Fibroblast of lung (primary cell): Measurements from ENCODE around the gene MYBPH. TPM values are rescaled to one million over a fixed set of nuclear protein-coding genes. Genes with fewer than 3 reads are reported as not detected.

Source experiments
- DNase-seq, 2 donors: peaks; one replicate each; pipeline versions ENCODE4 v3.0.0 to v3.0.0-alpha.2; 2010; ENCODE audit warnings: low read depth in 2 of 2
- H2AFZ ChIP-seq: 2 replicates; pipeline ENCODE4 v1.5.1; 2012; ENCODE audit warnings: low read length, control low read depth, inconsistent platforms
- H3K27ac ChIP-seq: 2 replicates; pipeline ENCODE4 v1.5.1; 2011; ENCODE audit warnings: low read length, control low read depth; ENCODE audit not compliant: insufficient read depth
- H3K27me3 ChIP-seq: 2 replicates; pipeline ENCODE4 v1.5.1; 2011; ENCODE audit warnings: mild to moderate bottlenecking, low read length; ENCODE audit not compliant: control insufficient read depth, insufficient read depth
- H3K36me3 ChIP-seq: 2 replicates; pipeline ENCODE4 v1.5.1; 2011; ENCODE audit warnings: low read length; ENCODE audit not compliant: control insufficient read depth, insufficient read depth
- H3K4me1 ChIP-seq: 2 replicates; pipeline ENCODE4 v1.5.1; 2011; ENCODE audit warnings: low read length; ENCODE audit not compliant: control insufficient read depth, insufficient read depth; ENCODE audit errors: extremely low read depth
- H3K4me2 ChIP-seq: 2 replicates; pipeline ENCODE4 v1.5.1; 2011; ENCODE audit warnings: low read length, control low read depth; ENCODE audit not compliant: insufficient read depth; ENCODE audit errors: extremely low read depth
- H3K4me3 ChIP-seq, 4 experiments: fragments of 200-600 bp in 1 of 4; sonication (generic) in 1 of 4; replicated peaks in 1 of 4; 2 replicates each; pipeline ENCODE4 v1.5.1; 2011 to 2016; ENCODE audit warnings: low read length in 4 of 4, low read depth in 3 of 4, mild to moderate bottlenecking in 3 of 4, control low read depth in 2 of 4, inconsistent platforms in 1 of 4, mixed read lengths in 1 of 4; ENCODE audit not compliant: insufficient read depth in 1 of 4; ENCODE audit errors: control extremely low read depth in 1 of 4
- H3K79me2 ChIP-seq: 2 replicates; pipeline ENCODE4 v1.5.1; 2012; ENCODE audit warnings: mild to moderate bottlenecking, low read length, inconsistent platforms; ENCODE audit not compliant: control insufficient read depth, insufficient read depth
- H3K9ac ChIP-seq: 2 replicates; pipeline ENCODE4 v1.5.1; 2011; ENCODE audit warnings: mild to moderate bottlenecking, low read length, control low read depth; ENCODE audit not compliant: insufficient read depth
- H3K9me3 ChIP-seq: 2 replicates; pipeline ENCODE4 v1.5.1; 2012; ENCODE audit warnings: low read depth, low read length; ENCODE audit not compliant: control insufficient read depth, insufficient read depth
- H4K20me1 ChIP-seq: 2 replicates; pipeline ENCODE4 v1.5.1; 2011; ENCODE audit warnings: low read length; ENCODE audit not compliant: control insufficient read depth, insufficient read depth; ENCODE audit errors: extremely low read depth
- EZH2 ChIP-seq: IDR thresholded peaks from 2 replicates; pipeline ENCODE4 v1.5.1; 2012; ENCODE audit warnings: low read length, control low read depth, mild to moderate bottlenecking; ENCODE audit errors: missing control alignments
- polyA plus RNA-seq, 2 donors: library from polyadenylated mRNA; depleted of rRNA in 1 of 2; stranded (reverse) in 1 of 2; unstranded in 1 of 2; fragments of >200 nt; gene quantifications; 2 replicates each; pipeline ENCODE4 v1.2.1, GENCODE V29; 2011 to 2012; ENCODE audit warnings: missing spikeins in 1 of 2
- total RNA-seq: library from RNA; depleted of rRNA; stranded (reverse); fragments of >200 nt; gene quantifications from 2 replicates; pipeline ENCODE4 v1.2.1, GENCODE V29; 2014
- TF ChIP-seq, protein P1 (sequence below), 2 donors: IDR thresholded peaks in 1 of 2; conservative IDR thresholded peaks in 1 of 2; 1 replicate in 1 of 2; 2 replicates in 1 of 2; pipeline ENCODE4 v1.5.1; 2011 to 2012; ENCODE audit warnings: low read length in 2 of 2, control low read depth in 1 of 2, inconsistent platforms in 1 of 2, low read depth in 1 of 2, mild to moderate bottlenecking in 1 of 2

MYBPH gene
- total and polyA plus RNA-seq, 2 donors (not counting 1 experiment from before 2014, with no cell fraction given): 0.17 to 5.5 TPM

- no peak for DNase-seq
- no peaks in the 10 kb centered on the region for H3K36me3 ChIP-seq
- H2AFZ ChIP-seq: no peak overlapping the region
- H3K79me2 ChIP-seq: no peaks in the 10 kb centered on the region
- H3K9me3 ChIP-seq: no peaks in the 10 kb centered on the region
- H4K20me1 ChIP-seq: no peaks in the 10 kb centered on the region
- no peak overlapping the region for H3K4me2 ChIP-seq
- TF ChIP-seq, protein P1, sequence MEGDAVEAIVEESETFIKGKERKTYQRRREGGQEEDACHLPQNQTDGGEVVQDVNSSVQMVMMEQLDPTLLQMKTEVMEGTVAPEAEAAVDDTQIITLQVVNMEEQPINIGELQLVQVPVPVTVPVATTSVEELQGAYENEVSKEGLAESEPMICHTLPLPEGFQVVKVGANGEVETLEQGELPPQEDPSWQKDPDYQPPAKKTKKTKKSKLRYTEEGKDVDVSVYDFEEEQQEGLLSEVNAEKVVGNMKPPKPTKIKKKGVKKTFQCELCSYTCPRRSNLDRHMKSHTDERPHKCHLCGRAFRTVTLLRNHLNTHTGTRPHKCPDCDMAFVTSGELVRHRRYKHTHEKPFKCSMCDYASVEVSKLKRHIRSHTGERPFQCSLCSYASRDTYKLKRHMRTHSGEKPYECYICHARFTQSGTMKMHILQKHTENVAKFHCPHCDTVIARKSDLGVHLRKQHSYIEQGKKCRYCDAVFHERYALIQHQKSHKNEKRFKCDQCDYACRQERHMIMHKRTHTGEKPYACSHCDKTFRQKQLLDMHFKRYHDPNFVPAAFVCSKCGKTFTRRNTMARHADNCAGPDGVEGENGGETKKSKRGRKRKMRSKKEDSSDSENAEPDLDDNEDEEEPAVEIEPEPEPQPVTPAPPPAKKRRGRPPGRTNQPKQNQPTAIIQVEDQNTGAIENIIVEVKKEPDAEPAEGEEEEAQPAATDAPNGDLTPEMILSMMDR (conservative IDR thresholded peaks at IDR 0.05 in 1 of 2, IDR thresholded peaks at IDR 0.05 in 1 of 2; ENCODE audit: low read depth in 1 of 2, low read length in 2 of 2): no peak
- TF ChIP-seq EZH2: no peak
- H3K27me3 ChIP-seq: no peaks in the 10 kb centered on the region
- no peak overlapping the region for H3K27ac ChIP-seq
- peaks cover 25% of the 10 kb centered on the region for H3K4me1 ChIP-seq
- H3K9ac ChIP-seq: no peak overlapping the region
- H3K4me3 ChIP-seq: no peak overlapping the region
Observed at GRCh38 chr1:203173566-203173965, 2.1 kb downstream of the MYBPH start.

- H3K4me3 ChIP-seq: no peak overlapping the region
- H3K4me1 ChIP-seq: peaks cover 21% of the 10 kb centered on the region
- no peaks in the 10 kb centered on the region for H3K9me3 ChIP-seq
- H2AFZ ChIP-seq: no peak overlapping the region
- no peaks in the 10 kb centered on the region for H3K79me2 ChIP-seq
- H4K20me1 ChIP-seq: no peaks in the 10 kb centered on the region
- H3K36me3 ChIP-seq: no peaks in the 10 kb centered on the region
- H3K27ac ChIP-seq: no peak overlapping the region
- H3K4me2 ChIP-seq: no peak overlapping the region
- no peak overlapping the region for H3K9ac ChIP-seq
- TF ChIP-seq EZH2: no peak
- TF ChIP-seq, protein P1 (conservative IDR thresholded peaks at IDR 0.05 in 1 of 2, IDR thresholded peaks at IDR 0.05 in 1 of 2; ENCODE audit: low read depth in 1 of 2, low read length in 2 of 2): no peak
- DNase-seq: no peak
- H3K27me3 ChIP-seq: no peaks in the 10 kb centered on the region
Observed at GRCh38 chr1:203173011-203173555, 2.5 kb downstream of the MYBPH start.

DNA sequence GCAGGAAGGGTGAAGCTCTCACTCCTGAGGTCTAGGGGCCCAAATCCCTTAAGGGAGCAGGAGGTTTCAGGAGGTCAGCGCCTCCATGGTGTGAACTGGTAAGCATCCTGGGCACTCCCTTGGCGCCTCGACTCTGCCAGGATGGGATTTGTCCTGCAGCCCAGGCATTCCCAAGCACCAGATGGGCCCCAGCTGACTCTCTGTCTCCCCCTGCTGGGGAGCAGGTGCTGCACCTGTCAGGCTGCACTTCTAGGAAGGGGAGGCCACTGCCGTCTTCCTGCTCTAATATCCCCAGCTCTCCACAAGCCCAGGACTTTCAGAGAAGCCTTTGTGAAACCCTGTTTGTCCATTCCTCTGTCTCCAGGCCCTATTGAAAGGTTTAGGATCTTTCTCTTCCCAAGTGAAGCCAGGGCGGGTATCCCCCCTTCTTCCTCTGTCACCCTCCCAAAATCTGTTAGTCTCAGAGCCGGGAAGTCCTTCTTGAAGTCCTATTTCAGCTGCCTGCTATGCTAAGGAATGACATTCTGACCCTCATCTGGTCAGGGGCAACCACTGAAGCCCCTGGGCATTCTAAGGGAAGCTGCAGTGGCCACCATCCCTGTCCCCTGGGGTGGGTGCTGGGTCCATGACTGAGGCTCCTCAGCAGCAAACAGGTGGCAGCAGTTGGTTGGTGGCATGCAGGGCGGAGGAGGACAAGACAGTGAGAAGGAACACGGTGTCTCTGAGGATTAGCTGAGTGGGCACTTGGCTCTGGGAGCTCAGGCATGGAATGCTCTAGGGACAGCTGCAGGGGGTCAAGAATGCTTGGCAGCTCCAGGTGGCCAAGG is 3.2 kb downstream of the MYBPH start:
- Histone ChIP-seq H3K9ac (no peak overlapping the region), H4K20me1 (no peaks in the 10 kb centered on the region), H3K4me2 (no peak overlapping the region), H2AFZ (no peak overlapping the region), H3K9me3 (no peaks in the 10 kb centered on the region), H3K27ac (no peak overlapping the region), H3K4me1 (peaks cover 17% of the 10 kb centered on the region), H3K27me3 (no peaks in the 10 kb centered on the region), H3K4me3 (no peak overlapping the region), H3K79me2 (no peaks in the 10 kb centered on the region), H3K36me3 (no peaks in the 10 kb centered on the region)
- no peak for TF ChIP-seq EZH2
- TF ChIP-seq, protein P1 (conservative IDR thresholded peaks at IDR 0.05 in 1 of 2, IDR thresholded peaks at IDR 0.05 in 1 of 2; ENCODE audit: low read depth in 1 of 2, low read length in 2 of 2): peak; percentile 57 to 77
- peak; percentile 28 to 30 for DNase-seq
